Measurements from ENCODE around the gene KLHDC8B.

Gene KLHDC8B

DNA sequence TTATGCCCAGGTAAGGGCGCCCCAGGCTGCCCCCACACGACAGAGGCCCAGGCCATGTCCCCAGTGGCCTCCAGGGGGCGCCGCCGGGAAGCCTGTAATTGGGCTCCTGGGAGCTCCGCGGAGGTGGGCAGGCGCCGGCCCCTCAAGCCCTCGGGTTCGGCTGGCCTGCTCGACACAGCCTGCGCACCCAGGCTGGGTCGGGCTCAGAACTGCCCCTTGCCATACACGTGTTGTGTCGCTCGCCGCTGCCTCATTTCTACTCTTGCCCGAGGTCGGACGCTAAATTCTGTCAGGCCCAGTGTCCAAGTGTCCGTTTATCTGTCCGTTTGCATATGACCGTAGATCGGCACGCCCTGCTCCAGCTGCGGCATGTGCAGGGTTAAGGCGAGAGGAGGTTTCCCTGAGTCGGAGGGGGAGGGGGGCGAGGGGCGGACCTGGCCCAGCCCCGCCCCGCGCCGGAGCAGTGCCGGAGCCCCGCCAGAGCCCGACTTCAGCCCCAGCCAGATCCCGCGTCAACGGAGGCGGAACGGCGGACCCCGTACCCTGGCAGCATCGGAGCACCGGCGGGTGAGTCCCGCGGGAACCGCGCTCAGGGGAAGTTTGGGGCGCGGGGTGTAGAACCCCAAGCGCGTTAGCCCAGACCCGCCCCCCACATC is at the start of gene KLHDC8B:
TSS of gene KLHDC8B (plus strand) at position 480 of the 656 bp plus-strand sequence. CDS start 1,172 bp downstream, outside the sequence.
- peak; percentile 96 for DNase-seq (ENCODE audit: low spot score)

- no peak for DNase-seq (ENCODE audit: low spot score)
Observed at GRCh38 chr3:49122022-49122421, 49.4 kb upstream of the KLHDC8B start.

GRCh38 chr3:49122451-49122850 is 48.9 kb upstream of the KLHDC8B start:
- no peak for DNase-seq (ENCODE audit: low spot score)

- DNase-seq (ENCODE audit: low spot score): no peak
Observed at GRCh38 chr3:49122886-49123545, 48.4 kb upstream of the KLHDC8B start.

DNA sequence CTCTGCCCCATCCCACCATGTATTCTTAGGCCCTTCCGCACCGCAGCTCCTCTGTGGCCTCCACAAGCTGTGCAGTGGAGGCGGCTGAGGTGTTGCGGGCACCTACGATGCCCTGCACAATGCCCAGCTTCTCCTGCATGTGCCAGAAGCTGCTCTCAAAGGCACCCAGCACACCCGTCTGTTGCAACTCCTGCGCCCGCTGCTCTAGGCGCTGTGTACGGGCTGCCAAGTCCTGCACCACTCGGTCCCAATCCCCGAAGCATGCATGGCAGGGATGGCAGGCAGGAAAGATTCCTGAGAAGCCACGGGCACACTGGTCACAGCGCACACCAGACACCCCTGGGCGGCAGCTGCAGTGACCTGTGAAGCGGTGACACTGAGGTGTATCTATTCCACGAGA is 47.7 kb upstream of the KLHDC8B start:
- DNase-seq (ENCODE audit: low spot score): no peak

- DNase-seq (ENCODE audit: low spot score): no peak
Observed at GRCh38 chr3:49124203-49124602, 47.2 kb upstream of the KLHDC8B start.

- no peak for DNase-seq (ENCODE audit: low spot score)
Observed at GRCh38 chr3:49124991-49125670, 46.3 kb upstream of the KLHDC8B start.

GRCh38 chr3:49131040-49131439 is 40.4 kb upstream of the KLHDC8B start:
- no peak for DNase-seq (ENCODE audit: low spot score)

DNA sequence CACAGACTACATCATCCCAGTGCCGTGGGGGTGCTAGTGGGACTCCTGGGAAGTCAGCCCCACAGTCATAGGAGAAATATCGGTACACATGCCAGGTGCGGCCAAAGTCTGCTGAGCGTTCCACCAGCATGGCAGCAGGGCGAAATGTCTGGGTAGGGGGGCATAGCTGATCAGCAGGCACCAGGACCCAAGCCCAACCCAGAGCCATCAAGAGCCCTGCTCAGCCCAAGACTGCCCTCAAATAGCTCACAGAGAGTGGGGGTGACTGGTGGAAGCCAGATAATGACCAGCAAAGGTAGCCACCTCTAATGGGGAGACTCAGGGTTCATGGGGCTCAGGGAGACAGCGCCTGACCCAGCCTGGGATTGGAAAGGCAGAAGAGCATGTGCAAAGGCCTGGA is 39.8 kb upstream of the KLHDC8B start:
- DNase-seq (ENCODE audit: low spot score): no peak

- no peak for DNase-seq (ENCODE audit: low spot score)
Observed at GRCh38 chr3:49132073-49132436, 39.3 kb upstream of the KLHDC8B start.

GRCh38 chr3:49132437-49133225 is 38.8 kb upstream of the KLHDC8B start, which contains the start of gene LAMB2:
Gene LAMB2 (minus strand): TSS chr3:49133050. CDS start chr3:49132867, 183 bp downstream.
- peak; percentile 89 for DNase-seq (ENCODE audit: low spot score)

- DNase-seq (ENCODE audit: low spot score): peak; percentile 94
Observed at GRCh38 chr3:49133226-49133951, 38.0 kb upstream of the KLHDC8B start.

DNA sequence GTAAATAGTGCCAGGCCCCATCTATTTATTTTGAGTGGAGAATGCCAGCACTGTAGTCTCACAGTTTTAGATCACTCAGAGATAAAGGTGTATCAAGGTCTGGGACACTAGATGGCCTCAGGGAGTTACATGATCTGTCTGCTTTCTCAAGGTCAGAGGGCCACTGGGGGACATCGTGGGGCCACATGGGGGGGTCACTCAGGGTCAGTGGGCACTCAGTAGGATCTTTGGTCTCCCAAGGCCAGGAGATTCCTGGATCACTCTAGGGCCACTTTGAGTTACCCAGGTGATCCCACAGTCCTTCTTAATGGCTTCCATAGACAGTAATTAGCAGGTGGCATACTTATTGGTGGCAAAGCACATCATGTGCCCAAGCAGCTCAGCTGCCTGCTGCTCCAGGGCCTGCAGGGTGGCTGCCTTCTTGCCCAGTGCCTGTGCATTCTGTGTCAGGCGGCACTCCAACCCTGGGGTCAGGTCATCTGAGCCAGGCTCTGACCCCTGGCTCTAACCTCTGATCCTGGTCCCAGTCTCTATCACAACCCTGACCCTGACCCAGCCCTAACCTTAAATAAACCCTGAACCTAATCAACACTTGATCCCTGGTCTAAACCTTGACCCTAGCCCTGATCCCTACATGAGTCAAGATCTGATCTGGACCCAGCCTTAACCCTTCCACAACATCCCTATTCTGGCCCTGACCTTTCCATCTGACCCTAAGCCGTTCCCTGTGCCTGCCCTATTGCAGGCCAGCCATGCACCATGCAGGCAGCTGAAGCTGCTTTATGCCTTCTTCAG is 36.7 kb upstream of the KLHDC8B start:
- DNase-seq (ENCODE audit: low spot score): no peak

DNA sequence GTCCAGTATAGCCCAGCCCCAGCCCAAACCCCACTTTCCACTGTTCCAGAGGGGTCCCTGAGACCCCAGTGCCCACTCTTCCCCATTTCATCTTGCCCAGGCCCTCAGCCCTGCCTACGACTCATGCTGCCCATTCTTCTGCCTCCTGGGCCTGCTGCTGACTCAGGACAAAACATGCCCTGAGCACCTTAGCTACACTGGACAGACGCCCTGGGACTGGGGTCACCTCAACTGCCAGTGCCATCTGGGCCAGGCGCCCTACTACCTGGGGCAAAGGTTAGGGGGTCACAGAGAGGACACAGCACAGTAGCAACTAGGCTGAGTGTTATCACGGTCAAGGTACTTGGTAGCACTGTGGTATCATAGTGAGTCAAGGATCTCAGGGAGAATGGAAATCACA is 35.9 kb upstream of the KLHDC8B start:
- no peak for DNase-seq (ENCODE audit: low spot score)

GRCh38 chr3:49140080-49140479 is 31.3 kb upstream of the KLHDC8B start:
- DNase-seq (ENCODE audit: low spot score): no peak

DNA sequence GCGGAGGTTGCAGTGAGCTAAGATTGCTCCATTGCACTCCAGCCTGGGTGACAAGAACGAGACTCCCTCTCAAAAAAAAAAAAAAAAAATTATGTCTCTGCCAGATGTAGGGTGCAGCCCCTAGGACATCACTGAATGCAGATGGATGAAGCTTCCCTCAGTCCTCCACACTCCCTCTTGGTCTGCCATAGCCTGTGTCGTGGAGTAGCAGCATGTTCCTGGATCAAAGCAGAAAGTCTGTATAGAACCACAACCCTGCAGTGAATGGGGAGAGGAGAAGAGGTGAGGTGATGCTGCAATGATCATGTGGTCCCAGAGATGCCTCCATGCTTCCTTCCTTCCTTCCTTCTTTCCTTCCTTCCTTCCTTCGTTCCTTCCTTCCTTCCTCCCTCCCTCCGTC is 23.2 kb upstream of the KLHDC8B start:
- no peak for DNase-seq (ENCODE audit: low spot score)

- DNase-seq (ENCODE audit: low spot score): no peak
Observed at GRCh38 chr3:49151610-49152009, 19.8 kb upstream of the KLHDC8B start.

DNA sequence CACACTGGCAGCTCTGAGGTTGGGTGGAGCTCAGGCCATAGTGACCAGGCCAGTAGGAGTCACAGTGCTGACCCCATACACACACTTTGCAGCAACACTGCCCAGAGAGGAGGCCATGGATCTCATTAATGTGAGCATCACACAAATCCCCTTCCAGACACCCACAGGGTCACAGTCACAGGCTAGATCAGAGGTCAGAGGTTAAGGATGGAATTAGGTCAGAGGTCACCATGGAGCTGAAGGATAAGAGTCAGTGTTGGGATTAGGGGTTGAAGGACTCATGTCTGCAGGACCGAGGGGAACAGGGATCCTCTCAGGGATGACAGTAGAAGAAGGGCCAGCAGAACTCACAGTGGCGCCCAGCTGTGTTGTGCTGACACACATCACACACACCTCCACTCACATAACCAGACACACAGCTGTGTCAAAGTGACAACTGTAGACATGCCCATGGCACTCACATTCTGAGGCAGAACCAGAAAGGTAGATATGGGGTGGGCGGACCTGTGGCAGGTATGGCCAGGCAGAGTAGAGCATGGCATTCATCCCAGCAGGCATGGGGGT is 18.0 kb upstream of the KLHDC8B start:
- no peak for DNase-seq (ENCODE audit: low spot score)

DNA sequence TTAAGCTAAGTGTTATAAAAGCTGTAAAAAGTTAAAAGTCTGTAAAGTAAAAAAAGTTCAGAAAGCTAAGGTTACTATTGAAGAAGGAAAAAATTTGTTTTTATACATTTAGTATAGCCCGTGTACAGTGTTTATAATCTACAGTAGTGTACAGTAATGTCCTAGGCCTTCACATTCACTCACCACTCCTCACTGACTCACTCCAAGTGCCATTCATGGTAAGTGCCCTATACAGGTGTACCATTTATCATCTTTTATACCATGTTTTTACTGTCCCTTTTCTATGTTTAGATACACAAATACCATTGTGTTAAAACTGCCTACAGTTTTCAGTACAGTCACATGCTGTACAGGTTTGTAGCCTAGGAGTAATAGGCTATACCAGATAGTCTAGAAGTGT is 14.1 kb upstream of the KLHDC8B start:
- no peak for DNase-seq (ENCODE audit: low spot score)

- peak; percentile 64 for DNase-seq (ENCODE audit: low spot score)
Observed at GRCh38 chr3:49158103-49158709, 13.2 kb upstream of the KLHDC8B start.

All from HuH-7 (cell line).